ENCODE data around the gene RRH. TPM values are rescaled to one million over a fixed set of nuclear protein-coding genes. Genes with fewer than 3 reads are reported as not detected.

Gene RRH
- total RNA-seq, 4 donors from 2014 or later = not detected

DNA sequence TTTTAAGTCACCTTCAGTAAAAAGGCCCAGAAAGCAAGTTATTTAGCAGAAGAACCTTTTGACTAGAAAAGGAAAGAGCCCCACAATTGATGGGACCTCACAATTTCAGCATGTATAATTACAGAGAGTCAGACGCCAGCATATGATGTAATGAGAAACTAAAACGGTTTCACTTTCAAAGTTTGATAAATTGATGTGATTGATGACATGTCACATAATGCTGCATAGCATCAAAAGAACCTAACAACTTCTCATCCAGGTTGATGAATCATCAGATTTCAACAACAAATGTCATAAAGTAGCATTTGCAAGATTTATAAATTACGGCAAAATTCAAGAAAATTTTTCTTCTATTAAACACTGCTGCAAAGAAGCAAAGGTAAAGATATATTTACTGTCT, 16.1 kb upstream of the RRH start:
- peaks cover 0 to 6% (median 2%) of the 10 kb centered on the region in 4 donors for H3K4me1 ChIP-seq
- H3K9me3 ChIP-seq = no peaks in the 10 kb centered on the region
- H3K4me3 ChIP-seq = no peak overlapping the region
- no peaks in the 10 kb centered on the region for H3K27me3 ChIP-seq
- no peak for DNase-seq
- TF ChIP-seq POLR2A (IDR thresholded peaks at IDR 0.05) = no peak
- no peaks in the 10 kb centered on the region for H3K36me3 ChIP-seq
- H3K27ac ChIP-seq = no peak overlapping the region

DNA sequence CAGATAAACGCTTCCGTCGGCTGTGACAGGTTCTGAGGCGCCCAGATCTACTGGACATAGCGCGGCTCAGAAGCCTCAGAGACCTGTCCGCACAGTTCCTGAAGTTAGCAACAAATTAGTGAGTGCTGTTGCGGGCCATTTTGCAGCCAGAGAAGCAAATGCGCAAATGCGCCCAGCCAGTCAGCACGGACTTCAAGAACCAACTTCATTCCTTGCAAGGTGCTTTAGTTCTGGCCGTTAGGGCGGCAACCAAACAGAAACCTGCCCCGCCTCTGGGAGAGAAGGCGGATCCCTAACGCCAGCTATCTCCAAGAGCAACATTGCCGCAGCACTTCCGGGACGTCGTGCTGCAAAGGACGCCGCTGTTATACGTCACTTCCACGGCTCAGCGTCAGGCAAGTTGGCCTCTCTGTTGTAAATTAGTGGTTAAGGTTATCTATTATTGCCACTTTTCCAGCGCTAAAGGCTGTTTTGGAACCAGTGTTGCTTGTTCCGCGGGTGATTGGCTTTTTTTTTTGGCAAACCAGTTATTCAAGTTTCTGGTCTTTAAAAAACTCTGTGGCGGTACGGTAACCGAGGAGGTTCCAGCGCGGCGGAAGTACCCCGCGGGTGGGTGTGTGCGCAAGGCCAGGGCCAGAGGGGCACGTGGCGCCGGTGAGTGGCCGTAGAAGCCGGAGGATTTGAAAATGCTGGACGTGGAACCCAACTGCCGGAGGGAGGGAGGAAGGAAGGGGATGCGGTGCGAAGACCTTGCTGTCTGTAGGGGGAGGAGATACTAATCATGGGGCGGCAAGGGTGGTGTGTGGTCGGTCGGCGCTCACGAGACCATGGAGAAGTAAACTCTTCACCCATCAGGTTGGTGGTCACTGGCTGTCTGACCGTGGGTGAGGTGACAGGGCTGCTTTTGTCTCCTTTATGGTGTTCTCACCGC, 12.4 kb upstream of the RRH start, which contains the start of gene GAR1:
Gene GAR1 (plus strand): TSS at position 612 of the 931 bp plus-strand sequence. CDS start 403 bp downstream, outside the sequence.
- Histone ChIP-seq H3K36me3 (peaks cover 0 to 16% (median 0%) of the 10 kb centered on the region in 3 donors), H3K27ac (peak within 1 kb of the TSS; percentile 76 to 87 (median 83)), H3K27me3 (no peaks in the 10 kb centered on the region), H3K4me1 (peaks cover 0 to 14% (median 5%) of the 10 kb centered on the region in 4 donors), H3K9me3 (no peaks in the 10 kb centered on the region), H3K4me3 (peak within 1 kb of the TSS; percentile 61 to 86 (median 72))
- TF ChIP-seq POLR2A (IDR thresholded peaks at IDR 0.05) = peak; percentile 56 to 67
- TF ChIP-seq, protein P1, sequence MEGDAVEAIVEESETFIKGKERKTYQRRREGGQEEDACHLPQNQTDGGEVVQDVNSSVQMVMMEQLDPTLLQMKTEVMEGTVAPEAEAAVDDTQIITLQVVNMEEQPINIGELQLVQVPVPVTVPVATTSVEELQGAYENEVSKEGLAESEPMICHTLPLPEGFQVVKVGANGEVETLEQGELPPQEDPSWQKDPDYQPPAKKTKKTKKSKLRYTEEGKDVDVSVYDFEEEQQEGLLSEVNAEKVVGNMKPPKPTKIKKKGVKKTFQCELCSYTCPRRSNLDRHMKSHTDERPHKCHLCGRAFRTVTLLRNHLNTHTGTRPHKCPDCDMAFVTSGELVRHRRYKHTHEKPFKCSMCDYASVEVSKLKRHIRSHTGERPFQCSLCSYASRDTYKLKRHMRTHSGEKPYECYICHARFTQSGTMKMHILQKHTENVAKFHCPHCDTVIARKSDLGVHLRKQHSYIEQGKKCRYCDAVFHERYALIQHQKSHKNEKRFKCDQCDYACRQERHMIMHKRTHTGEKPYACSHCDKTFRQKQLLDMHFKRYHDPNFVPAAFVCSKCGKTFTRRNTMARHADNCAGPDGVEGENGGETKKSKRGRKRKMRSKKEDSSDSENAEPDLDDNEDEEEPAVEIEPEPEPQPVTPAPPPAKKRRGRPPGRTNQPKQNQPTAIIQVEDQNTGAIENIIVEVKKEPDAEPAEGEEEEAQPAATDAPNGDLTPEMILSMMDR (IDR thresholded peaks at IDR 0.05) = no peak
- DNase-seq = peak; percentile 90 to 97 (median 91)

DNA sequence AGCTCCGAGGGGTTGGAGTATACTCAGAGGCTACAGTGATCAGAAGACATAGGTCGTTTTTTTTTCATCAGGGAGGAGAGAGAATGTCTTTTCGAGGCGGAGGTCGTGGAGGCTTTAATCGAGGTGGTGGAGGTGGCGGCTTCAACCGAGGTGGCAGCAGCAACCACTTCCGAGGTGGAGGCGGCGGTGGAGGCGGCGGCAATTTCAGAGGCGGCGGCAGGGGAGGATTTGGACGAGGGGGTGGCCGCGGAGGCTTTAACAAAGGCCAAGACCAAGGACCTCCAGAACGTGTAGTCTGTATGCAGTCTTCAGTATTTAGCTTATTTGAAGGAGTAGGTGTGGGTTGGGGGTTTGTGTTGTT, 11.7 kb upstream of the RRH start:
- no peaks in the 10 kb centered on the region for H3K27me3 ChIP-seq
- TF ChIP-seq, protein P1 (IDR thresholded peaks at IDR 0.05) = no peak
- TF ChIP-seq POLR2A (IDR thresholded peaks at IDR 0.05) = no peak
- peak overlapping the region; percentile 61 to 86 (median 72) for H3K4me3 ChIP-seq
- peaks cover 0 to 14% (median 5%) of the 10 kb centered on the region in 4 donors for H3K4me1 ChIP-seq
- H3K27ac ChIP-seq = peak overlapping the region; percentile 76 to 87 (median 83)
- peaks cover 0 to 17% (median 0%) of the 10 kb centered on the region in 3 donors for H3K36me3 ChIP-seq
- H3K9me3 ChIP-seq = no peaks in the 10 kb centered on the region
- peak in 2 of 3 donors; percentile 48 to 58 for DNase-seq

DNA sequence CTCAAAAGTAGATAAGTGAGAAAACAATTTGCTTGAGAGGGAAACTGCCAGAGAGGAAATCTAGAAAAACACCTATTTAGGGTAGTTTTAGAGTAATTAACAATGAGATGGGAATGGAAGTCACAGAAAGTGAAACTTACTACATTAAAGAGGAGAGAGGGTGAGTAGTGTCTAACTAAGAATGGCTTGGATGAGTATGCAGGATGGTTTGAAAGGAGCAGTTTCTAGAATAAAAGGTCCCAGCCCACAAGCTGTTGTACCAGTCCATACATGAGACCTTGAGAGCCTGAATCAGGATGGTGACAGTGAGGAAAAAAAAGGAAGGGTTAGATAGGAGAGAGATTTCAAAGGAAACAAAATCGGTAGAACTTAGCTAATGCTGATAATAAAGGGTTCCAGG, 10.9 kb upstream of the RRH start:
- TF ChIP-seq POLR2A (IDR thresholded peaks at IDR 0.05) = no peak
- TF ChIP-seq, protein P1 (IDR thresholded peaks at IDR 0.05) = no peak
- H3K27ac ChIP-seq = no peak overlapping the region
- DNase-seq = no peak
- peak overlapping the region in 1 of 4 donors; percentile 78 for H3K4me3 ChIP-seq
- peaks cover 0 to 21% (median 0%) of the 10 kb centered on the region in 3 donors for H3K36me3 ChIP-seq
- no peaks in the 10 kb centered on the region for H3K27me3 ChIP-seq
- no peaks in the 10 kb centered on the region for H3K9me3 ChIP-seq
- peaks cover 0 to 14% (median 5%) of the 10 kb centered on the region in 4 donors for H3K4me1 ChIP-seq

DNA sequence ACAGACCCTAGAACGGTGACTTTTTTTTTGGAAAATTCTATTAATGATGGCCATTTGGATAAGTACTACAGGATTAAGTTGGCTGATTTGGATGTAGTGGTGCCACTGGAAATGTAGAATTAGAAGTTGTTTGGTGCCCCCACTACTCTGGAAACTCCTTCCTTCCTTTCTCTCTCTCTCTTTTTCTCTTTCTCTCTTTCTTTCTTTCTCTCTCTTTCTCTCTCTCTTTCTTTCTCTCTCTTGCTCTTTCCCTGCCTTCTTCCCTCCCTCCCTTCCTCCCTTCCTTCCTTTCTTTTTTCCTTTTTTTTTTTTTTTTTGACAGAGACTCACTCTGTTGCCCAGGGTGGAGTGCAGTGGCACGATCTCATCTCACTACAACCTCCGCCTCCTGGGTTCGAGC, 9.5 kb upstream of the RRH start:
- H3K4me3 ChIP-seq = no peak overlapping the region
- H3K27ac ChIP-seq = no peak overlapping the region
- no peak for TF ChIP-seq POLR2A (IDR thresholded peaks at IDR 0.05)
- TF ChIP-seq, protein P1 (IDR thresholded peaks at IDR 0.05) = no peak
- no peak for DNase-seq
- peaks cover 0 to 14% (median 5%) of the 10 kb centered on the region in 4 donors for H3K4me1 ChIP-seq
- H3K27me3 ChIP-seq = no peaks in the 10 kb centered on the region
- H3K36me3 ChIP-seq = peaks cover 0 to 34% (median 0%) of the 10 kb centered on the region in 3 donors
- H3K9me3 ChIP-seq = no peaks in the 10 kb centered on the region

DNA sequence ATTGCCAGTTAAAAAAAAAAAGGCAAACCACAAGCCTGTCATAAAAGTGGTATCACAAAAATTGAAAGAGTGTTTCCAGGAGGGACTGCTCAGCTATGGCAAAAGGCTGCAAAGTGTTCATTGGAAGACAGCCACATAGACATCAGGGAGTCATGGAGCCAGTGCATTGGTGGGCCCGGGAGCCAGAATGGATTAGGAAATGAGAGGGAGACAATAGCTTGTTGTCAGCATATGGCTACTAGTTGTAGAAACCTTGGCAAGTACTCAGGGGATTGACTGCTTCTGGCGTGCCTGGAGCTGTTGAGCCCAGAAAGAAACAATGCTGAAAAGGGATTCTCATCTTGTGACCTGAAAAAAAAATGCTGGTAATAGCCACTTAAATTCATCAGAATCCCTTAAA, 7.2 kb upstream of the RRH start:
- H3K36me3 ChIP-seq = peaks cover 0 to 54% (median 0%) of the 10 kb centered on the region in 3 donors
- H3K4me1 ChIP-seq = peaks cover 0 to 14% (median 5%) of the 10 kb centered on the region in 4 donors

More for the DNA sequence above, 7.2 kb upstream of the RRH start:
- H3K4me3 ChIP-seq = no peak overlapping the region
- DNase-seq = no peak
- no peak overlapping the region for H3K27ac ChIP-seq
- H3K9me3 ChIP-seq = no peaks in the 10 kb centered on the region
- H3K27me3 ChIP-seq = no peaks in the 10 kb centered on the region
- no peak for TF ChIP-seq POLR2A (IDR thresholded peaks at IDR 0.05)
- TF ChIP-seq, protein P1 (IDR thresholded peaks at IDR 0.05) = no peak

All from Peyer's patch (tissue), 4 donors.